ENCODE results near the gene DBF4B. TPM values are rescaled to one million over a fixed set of nuclear protein-coding genes. Genes with fewer than 3 reads are reported as not detected.
A peak's percentile ranks its signal among the peaks of the same experiment; 100 is the strongest.

The DBF4B gene
- total RNA-seq, 2 donors from 2014 or later = 31.1 to 44.9 TPM

- no peaks in the 10 kb centered on the region for H3K36me3 ChIP-seq (ENCODE audit: control insufficient read depth, insufficient read depth, low read length)
- Mint-ChIP-seq H3K4me3 (no peak overlapping the region), H3K27ac (no peak overlapping the region), H3K36me3 (ENCODE audit: low read depth) (no peaks in the 10 kb centered on the region), H3K4me1 (peaks cover 10% of the 10 kb centered on the region), H3K27me3 (ENCODE audit: insufficient read depth) (peaks cover 50% of the 10 kb centered on the region), H3K9me3 (no peaks in the 10 kb centered on the region)
- H3K27ac ChIP-seq (ENCODE audit: low read depth, low read length) = no peak overlapping the region
- H3K4me1 ChIP-seq (ENCODE audit: control insufficient read depth, insufficient read depth, low read length) = peaks cover 19% of the 10 kb centered on the region
- H3K9me3 ChIP-seq (ENCODE audit: control insufficient read depth, low read length) = no peaks in the 10 kb centered on the region
- TF ChIP-seq CTCF (conservative IDR thresholded peaks at IDR 0.05) = no peak
- peaks cover 24% of the 10 kb centered on the region for H3K27me3 ChIP-seq (ENCODE audit: control insufficient read depth, insufficient read depth, low read length, poor library complexity, severe bottlenecking)
- WGBS, 2 experiments (ENCODE audit: insufficient coverage in 1 of 2, insufficient read length in 1 of 2) = 89 to 93% methylated on average over 5 of the region's 5 CpGs
- no peak overlapping the region for H3K9ac ChIP-seq (ENCODE audit: extremely low read depth, low read length, poor library complexity, severe bottlenecking)
- H3K4me3 ChIP-seq (ENCODE audit: low read length) = no peak overlapping the region
- DNase-seq = no peak
These were observed 54.7 kb downstream of the DBF4B start for GRCh38 chr17:44763170-44763569.

GRCh38 chr17:44765965-44766364 lies 57.5 kb downstream of the DBF4B start:
- H3K4me3 ChIP-seq (ENCODE audit: low read length) = no peak overlapping the region

GRCh38 chr17:44766409-44767038 lies 58.1 kb downstream of the DBF4B start:
- Mint-ChIP-seq H3K4me1 (peaks cover 13% of the 10 kb centered on the region), H3K27me3 (ENCODE audit: insufficient read depth) (peaks cover 29% of the 10 kb centered on the region), H3K36me3 (ENCODE audit: low read depth) (no peaks in the 10 kb centered on the region), H3K4me3 (no peak overlapping the region), H3K27ac (peak overlapping the region; percentile 58), H3K9me3 (no peaks in the 10 kb centered on the region)
- Histone ChIP-seq H3K27me3 (ENCODE audit: control insufficient read depth, insufficient read depth, low read length, poor library complexity, severe bottlenecking) (peaks cover 1% of the 10 kb centered on the region), H3K4me1 (ENCODE audit: control insufficient read depth, insufficient read depth, low read length) (peaks cover 18% of the 10 kb centered on the region), H3K9me3 (ENCODE audit: control insufficient read depth, low read length) (no peaks in the 10 kb centered on the region), H3K9ac (ENCODE audit: extremely low read depth, low read length, poor library complexity, severe bottlenecking) (no peak overlapping the region), H3K4me3 (ENCODE audit: low read length) (no peak overlapping the region), H3K27ac (ENCODE audit: low read depth, low read length) (no peak overlapping the region), H3K36me3 (ENCODE audit: control insufficient read depth, insufficient read depth, low read length) (no peaks in the 10 kb centered on the region)
- DNase-seq = peak; percentile 75
- 73 to 85% methylated on average over 4 to 8 of the region's 8 CpGs for WGBS, 2 experiments (ENCODE audit: insufficient coverage in 1 of 2, insufficient read length in 1 of 2)
- TF ChIP-seq CTCF (conservative IDR thresholded peaks at IDR 0.05) = no peak

More at GRCh38 chr17:44765965-44766364, 57.5 kb downstream of the DBF4B start:
- WGBS, 2 experiments (ENCODE audit: insufficient coverage in 1 of 2, insufficient read length in 1 of 2) = 80 to 83% methylated on average over 7 to 11 of the region's 11 CpGs
- Mint-ChIP-seq H3K4me3 (no peak overlapping the region), H3K27ac (peak overlapping the region; percentile 30), H3K27me3 (ENCODE audit: insufficient read depth) (peaks cover 35% of the 10 kb centered on the region), H3K4me1 (peaks cover 13% of the 10 kb centered on the region), H3K9me3 (no peaks in the 10 kb centered on the region), H3K36me3 (ENCODE audit: low read depth) (no peaks in the 10 kb centered on the region)
- H3K9me3 ChIP-seq (ENCODE audit: control insufficient read depth, low read length) = no peaks in the 10 kb centered on the region
- TF ChIP-seq CTCF (conservative IDR thresholded peaks at IDR 0.05) = no peak
- peaks cover 6% of the 10 kb centered on the region for H3K27me3 ChIP-seq (ENCODE audit: control insufficient read depth, insufficient read depth, low read length, poor library complexity, severe bottlenecking)
- no peaks in the 10 kb centered on the region for H3K36me3 ChIP-seq (ENCODE audit: control insufficient read depth, insufficient read depth, low read length)
- no peak for DNase-seq
- H3K27ac ChIP-seq (ENCODE audit: low read depth, low read length) = no peak overlapping the region
- H3K4me1 ChIP-seq (ENCODE audit: control insufficient read depth, insufficient read depth, low read length) = peaks cover 18% of the 10 kb centered on the region
- no peak overlapping the region for H3K9ac ChIP-seq (ENCODE audit: extremely low read depth, low read length, poor library complexity, severe bottlenecking)

All from endodermal cell (in vitro differentiated cells).